HEK293T (cell line): Measurements from ENCODE around the gene CNOT6.

Experiments
- CTCF ChIA-PET: fragments of 350-600 bp; formaldehyde crosslinking; extraction: SDS; loops from one replicate; lab custom pipeline; 2021; ENCODE audit warnings: antibody characterized with exemption, inconsistent platforms; lab: Yijun Ruan, JAX
- POLR2A ChIA-PET: fragments of 350-600 bp; formaldehyde crosslinking; extraction: SDS; loops from one replicate; lab custom pipeline; 2020; ENCODE audit warnings: antibody characterized with exemption, inconsistent platforms; lab: Yijun Ruan, JAX
- DNase-seq: peaks from one replicate; pipeline ENCODE4 v3.0.0; 2012; ENCODE audit warnings: mixed read lengths; ENCODE audit errors: extremely low spot score
- ARNT ChIP-seq: fragments of 450-650 bp; IDR thresholded peaks from 2 replicates; pipeline ENCODE4 v1.6.1; 2017; ENCODE audit warnings: mild to moderate bottlenecking
- BHLHE40 ChIP-seq: fragments of 450-650 bp; IDR thresholded peaks from 2 replicates; pipeline ENCODE4 v1.6.1; 2016; ENCODE audit warnings: mild to moderate bottlenecking, moderate library complexity, borderline replicate concordance
- CTBP1 ChIP-seq: fragments of 450-650 bp; IDR thresholded peaks from 2 replicates; pipeline ENCODE4 v1.6.1; 2016; ENCODE audit warnings: borderline replicate concordance
- ELF4 ChIP-seq: fragments of 450-650 bp; IDR thresholded peaks from 2 replicates; pipeline ENCODE4 v1.6.1; 2017; ENCODE audit warnings: antibody characterized with exemption
- FOXA1 ChIP-seq: fragments of 450-650 bp; IDR thresholded peaks from 2 replicates; pipeline ENCODE4 v1.6.1; 2016; ENCODE audit warnings: mild to moderate bottlenecking
- FOXK2 ChIP-seq: fragments of 450-650 bp; IDR thresholded peaks from 2 replicates; pipeline ENCODE4 v1.6.1; 2016; ENCODE audit warnings: mild to moderate bottlenecking
- FOXM1 ChIP-seq: fragments of 450-650 bp; IDR thresholded peaks from 2 replicates; pipeline ENCODE4 v1.6.1; 2017; ENCODE audit warnings: mild to moderate bottlenecking, borderline replicate concordance
- HDGF ChIP-seq: fragments of 450-650 bp; IDR thresholded peaks from 2 replicates; pipeline ENCODE4 v1.6.1; 2017; ENCODE audit warnings: antibody characterized with exemption, borderline replicate concordance
- L3MBTL2 ChIP-seq: fragments of 450-650 bp; conservative IDR thresholded peaks from 2 replicates; pipeline ENCODE4 v1.6.1; 2016; ENCODE audit warnings: mild to moderate bottlenecking
- LEF1 ChIP-seq: fragments of 450-650 bp; IDR thresholded peaks from 2 replicates; pipeline ENCODE4 v1.6.1; 2017; ENCODE audit warnings: mild to moderate bottlenecking, borderline replicate concordance
- NFRKB ChIP-seq: fragments of 450-650 bp; IDR thresholded peaks from 2 replicates; pipeline ENCODE4 v1.6.1; 2016; ENCODE audit warnings: mild to moderate bottlenecking, moderate library complexity
- PKNOX1 ChIP-seq: fragments of 450-650 bp; IDR thresholded peaks from 2 replicates; pipeline ENCODE4 v1.6.1; 2016
- SP1 ChIP-seq: fragments of 450-650 bp; IDR thresholded peaks from 2 replicates; pipeline ENCODE4 v1.6.1; 2017
- SUZ12 ChIP-seq: fragments of 450-650 bp; IDR thresholded peaks from 2 replicates; pipeline ENCODE4 v1.6.1; 2016; ENCODE audit warnings: mild to moderate bottlenecking
- TARDBP ChIP-seq: fragments of 450-650 bp; IDR thresholded peaks from 2 replicates; pipeline ENCODE4 v1.6.1; 2016
- ZNF384 ChIP-seq: fragments of 450-650 bp; IDR thresholded peaks from 2 replicates; pipeline ENCODE4 v1.6.1; 2016

Gene CNOT6

GRCh38 chr5:180624587-180624986, 130.4 kb downstream of the CNOT6 start:
- no peak for DNase-seq
- ChIA-PET CTCF (no interaction called here), POLR2A (no interaction called here)
- TF ChIP-seq ELF4 (no peak), FOXA1 (no peak), SP1 (no peak), FOXM1 (no peak), TARDBP (no peak), NFRKB (no peak), BHLHE40 (no peak), ARNT (no peak), FOXK2 (no peak), ZNF384 (no peak), L3MBTL2 (no peak), CTBP1 (no peak), LEF1 (no peak), SUZ12 (no peak), PKNOX1 (no peak), HDGF (no peak)

- TF ChIP-seq ELF4 (no peak), BHLHE40 (no peak), ZNF384 (no peak), FOXK2 (no peak), FOXM1 (no peak), FOXA1 (no peak), L3MBTL2 (no peak), SUZ12 (no peak), NFRKB (no peak), CTBP1 (no peak), ARNT (no peak), TARDBP (no peak), HDGF (no peak), PKNOX1 (no peak), LEF1 (no peak), SP1 (no peak)
- ChIA-PET POLR2A (no interaction called here), CTCF (interaction anchor here (0.6 kb wide), 1 partner anchor 1049 kb away, joined by 3 read pairs; no protein-coding TSS in a partner anchor)
- no peak for DNase-seq
Observed at GRCh38 chr5:180625125-180625790, 131.1 kb downstream of the CNOT6 start.

GRCh38 chr5:180625791-180626660, 131.8 kb downstream of the CNOT6 start:
- POLR2A ChIA-PET: no interaction called here
- TF ChIP-seq TARDBP (no peak), FOXK2 (no peak), FOXA1 (no peak), LEF1 (no peak), FOXM1 (no peak), SP1 (no peak), CTBP1 (no peak), ELF4 (no peak), SUZ12 (no peak), PKNOX1 (no peak)
- no peak for DNase-seq
- CTCF ChIA-PET: interaction anchor here (0.6 kb wide), 1 partner anchor 1049 kb away, joined by 3 read pairs; no protein-coding TSS in a partner anchor

GRCh38 chr5:180626661-180627385, 132.6 kb downstream of the CNOT6 start:
- no peak for DNase-seq
- CTCF ChIA-PET: no interaction called here
- TF ChIP-seq LEF1 (no peak), ELF4 (no peak), L3MBTL2 (no peak), FOXM1 (no peak), CTBP1 (no peak), SUZ12 (no peak), FOXA1 (no peak), NFRKB (no peak), ARNT (no peak), PKNOX1 (no peak), HDGF (no peak), SP1 (no peak)
- POLR2A ChIA-PET: no interaction called here
